C1 segment of cervical spinal cord (tissue), 14 donors: Measurements from ENCODE around the gene TRAF3IP3.

Experiments
- DNase-seq, 14 donors: peaks; one replicate each; lab custom pipeline; 2025; lab: John Stamatoyannopoulos, UW

TRAF3IP3 gene

DNA sequence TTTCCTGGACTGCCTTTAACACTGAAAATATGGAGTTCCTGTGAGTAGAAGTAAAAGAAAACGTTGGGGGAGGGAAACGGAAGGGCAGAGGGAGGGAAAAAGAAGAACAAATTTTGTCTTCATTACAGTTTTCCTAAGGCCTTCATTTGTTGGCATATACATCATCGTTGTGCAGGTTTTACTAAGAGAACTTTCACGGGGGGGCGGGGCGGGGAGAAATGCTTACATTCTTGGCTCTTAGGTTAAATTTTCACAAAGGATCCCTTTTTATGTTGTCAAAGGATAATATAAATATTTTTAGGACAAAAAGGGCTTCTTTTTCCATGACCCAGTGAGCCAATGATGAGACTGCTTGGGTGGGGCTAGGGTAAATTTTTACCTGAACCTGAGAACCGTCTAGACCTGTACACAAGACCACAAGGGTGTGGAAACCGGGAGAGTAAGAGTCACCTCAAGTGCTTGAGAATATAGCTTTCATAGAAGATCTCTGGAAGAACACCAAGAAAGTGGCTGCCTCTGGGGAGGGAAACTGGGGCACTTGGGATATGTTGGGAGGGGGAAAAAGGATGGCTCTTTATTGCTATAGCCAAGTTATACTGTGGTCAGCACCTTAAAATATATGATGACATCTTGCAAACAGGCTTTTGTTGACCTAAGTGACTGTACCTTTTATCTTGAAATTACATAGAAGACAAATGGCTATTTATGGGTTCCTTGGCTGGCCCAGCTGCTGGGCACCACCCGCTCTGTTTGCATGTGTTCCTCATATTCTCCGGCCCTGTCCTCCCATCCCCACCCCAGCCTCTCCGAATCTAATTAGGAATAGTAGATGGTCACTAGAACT is 70.0 kb downstream of the TRAF3IP3 start:
- no peak for DNase-seq

DNA sequence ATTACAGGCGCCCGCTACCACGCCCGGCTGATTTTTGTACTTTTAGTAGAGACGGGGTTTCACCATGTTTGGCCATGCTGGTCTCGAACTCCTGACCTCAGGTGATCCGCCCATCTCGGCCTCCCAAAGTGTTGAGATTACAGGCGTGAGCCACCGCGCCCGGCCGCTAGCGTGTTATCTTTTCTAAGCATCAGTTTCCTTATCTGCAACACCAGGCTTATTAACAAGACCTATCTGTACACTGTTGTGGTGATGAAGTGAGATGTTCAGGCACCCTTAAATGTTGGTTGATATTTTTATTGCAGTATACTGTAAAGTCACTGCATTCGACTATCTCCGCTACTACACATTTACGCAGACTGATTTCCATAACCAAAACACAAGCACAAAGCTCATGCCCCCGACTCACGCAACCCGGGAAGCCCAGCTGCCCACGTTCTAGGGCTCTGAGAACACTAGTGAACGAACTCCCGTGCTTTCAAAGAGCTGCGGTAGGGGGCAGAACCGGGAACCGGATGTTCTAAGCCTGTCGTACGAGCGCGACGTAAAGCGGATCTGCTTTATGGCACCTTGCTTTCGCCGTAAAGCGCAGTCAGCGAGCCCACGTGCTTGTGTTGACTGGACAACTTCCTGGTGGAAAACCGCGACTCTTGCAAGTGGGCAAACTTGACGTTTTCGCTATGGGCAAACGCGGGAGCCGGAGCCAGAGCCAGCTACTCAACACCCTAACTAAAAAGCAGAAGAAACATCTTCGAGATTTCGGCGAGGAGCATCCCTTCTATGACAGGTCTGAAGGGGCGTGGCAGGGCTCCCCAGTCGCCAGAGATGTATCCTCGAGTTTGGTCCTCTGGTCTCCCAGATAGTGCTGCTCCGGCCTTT is 71.8 kb downstream of the TRAF3IP3 start, which contains the start of gene UTP25:
Gene UTP25, plus strand, starts transcription at position 589 of the 879 bp plus-strand sequence. Its CDS starts 92 bp downstream, at position 681.
- peak; percentile 46 to 92 (median 86) for DNase-seq

DNA sequence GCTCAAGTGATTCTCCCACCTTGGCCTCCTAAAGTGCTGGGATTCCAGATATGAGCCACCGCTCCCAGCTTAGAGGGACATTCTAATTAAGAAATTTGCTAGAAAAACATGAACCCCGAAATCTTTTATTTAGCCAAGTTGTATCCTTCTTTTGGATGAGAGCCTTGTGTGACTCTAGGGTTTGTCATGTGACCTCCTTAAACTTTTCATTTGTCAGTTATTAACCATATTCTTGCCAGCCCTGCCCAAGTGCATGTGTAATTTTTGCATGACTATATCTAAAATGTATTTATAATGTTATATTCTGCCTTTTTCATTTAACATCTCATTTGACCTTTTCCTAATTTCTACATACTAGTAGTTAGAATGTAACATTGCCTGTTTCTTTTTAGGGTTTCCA is 73.9 kb downstream of the TRAF3IP3 start:
- DNase-seq: no peak

DNA sequence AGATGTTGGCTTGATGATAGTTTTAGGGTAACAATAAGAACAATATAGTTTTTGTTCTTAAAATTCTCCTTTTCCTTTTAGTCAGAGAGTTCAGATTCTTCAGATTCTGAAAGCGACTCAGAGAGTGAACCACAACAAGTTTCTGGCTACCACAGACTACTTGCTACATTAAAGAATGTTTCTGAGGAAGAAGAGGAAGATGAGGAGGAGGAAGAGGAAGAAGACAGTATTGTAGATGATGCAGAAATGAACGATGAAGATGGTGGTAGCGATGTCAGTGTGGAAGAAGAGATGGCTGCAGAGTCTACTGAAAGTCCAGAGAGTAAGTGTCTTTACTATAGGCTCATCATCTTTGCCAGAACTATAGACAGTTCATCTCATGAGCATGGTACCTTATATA is 74.9 kb downstream of the TRAF3IP3 start:
- DNase-seq: no peak

DNA sequence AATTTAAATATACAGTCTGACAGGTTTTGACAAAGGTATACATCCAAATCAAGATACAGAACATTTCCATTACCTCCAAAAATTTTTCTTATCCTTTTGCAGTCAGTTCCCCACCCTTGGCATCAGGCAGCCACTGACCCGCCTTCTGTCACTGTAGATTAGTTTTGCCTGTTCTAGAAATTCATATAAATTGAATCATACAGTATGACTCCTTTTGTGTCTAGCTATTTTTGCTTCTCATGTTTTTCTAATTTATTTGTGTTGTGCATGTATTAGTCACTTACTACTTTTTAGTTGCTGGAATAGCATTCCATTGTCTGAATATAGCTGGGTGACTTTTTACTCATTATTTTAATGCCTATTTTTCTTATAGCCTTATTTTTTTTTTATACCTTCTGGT is 75.8 kb downstream of the TRAF3IP3 start:
- DNase-seq: no peak
